ENCODE data around the gene LIPF.
"Not testable (repeated sequence)": the region's sequence is repeated elsewhere in the genome, so short reads cannot be mapped to it uniquely, and the experiment has no call there.

LIPF gene

GRCh38 chr10:88676283-88677060 lies 12.2 kb downstream of the LIPF start:
- no peak for DNase-seq (ENCODE audit: low read depth in 2 of 2)

GRCh38 chr10:88680958-88681357 lies 16.7 kb downstream of the LIPF start:
- no peak for DNase-seq (ENCODE audit: low read depth in 2 of 2)

DNA sequence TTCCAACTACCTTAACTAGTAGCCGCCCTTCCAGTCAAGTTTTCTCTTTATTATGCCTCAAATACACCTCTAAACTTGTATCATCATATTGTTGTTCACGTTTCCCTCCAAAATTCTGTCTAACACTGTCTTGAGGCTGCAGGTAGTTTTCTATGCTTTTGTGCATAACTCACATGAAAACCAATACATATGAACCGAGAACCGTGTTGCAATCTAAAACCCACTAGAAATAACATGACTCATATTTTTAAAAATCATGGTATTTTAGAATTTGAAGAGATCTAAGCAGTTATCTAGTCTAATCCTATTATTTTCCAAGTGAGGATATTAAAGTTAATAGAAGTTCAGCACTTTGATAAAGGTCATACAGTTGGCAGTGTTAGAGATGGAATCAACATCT lies 18.2 kb downstream of the LIPF start:
- no peak for DNase-seq (ENCODE audit: low read depth in 2 of 2)

DNA sequence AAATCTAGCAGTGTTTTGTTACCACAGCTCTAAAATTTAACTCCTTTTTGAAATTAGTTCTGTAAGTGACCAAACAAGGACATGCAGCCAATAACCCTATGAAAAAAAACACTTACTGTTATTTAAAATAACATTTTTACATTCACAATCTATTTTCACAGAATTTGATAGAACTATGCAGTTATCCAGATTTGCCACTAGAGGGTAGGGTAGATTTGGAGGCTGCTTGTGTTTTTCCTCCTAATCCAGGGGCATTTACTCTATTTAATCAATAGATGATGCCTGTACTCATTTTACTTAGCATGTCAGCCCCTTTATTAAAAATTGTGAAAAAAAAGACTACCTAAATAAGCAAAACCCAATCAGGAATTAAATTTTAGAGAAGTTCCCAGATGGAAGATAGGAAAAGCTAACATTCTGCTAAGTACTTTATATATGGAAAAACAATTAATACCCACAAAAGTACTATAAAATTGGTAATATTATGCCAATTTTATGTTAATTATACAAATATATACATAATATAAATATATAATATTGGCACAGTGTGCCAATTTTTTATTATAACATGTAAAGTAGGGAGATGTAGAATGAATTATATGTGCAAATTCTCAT lies 23.7 kb downstream of the LIPF start:
- DNase-seq (ENCODE audit: low read depth in 2 of 2) = no peak

DNA sequence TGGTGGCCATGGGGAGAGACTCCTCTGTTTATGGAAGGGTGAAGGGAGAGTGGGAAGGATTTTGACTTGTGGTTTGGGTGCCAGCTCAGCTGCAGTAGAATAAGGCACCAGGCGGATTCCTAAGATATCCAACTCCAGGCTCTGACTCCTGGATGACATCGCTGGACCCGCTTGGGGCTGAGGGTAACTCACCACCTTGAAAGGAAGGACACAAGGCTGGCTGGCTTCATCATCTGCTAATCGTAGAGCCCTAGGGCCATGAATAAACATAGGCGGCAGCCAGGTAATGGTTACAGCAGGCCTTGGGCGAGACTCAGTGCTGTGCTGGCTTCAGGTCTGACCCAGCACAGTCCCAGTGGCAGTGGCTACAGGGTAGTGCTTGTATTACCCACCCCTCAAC lies 25.1 kb downstream of the LIPF start:
- DNase-seq (ENCODE audit: low read depth in 2 of 2) = no peak

GRCh38 chr10:88693392-88694020 lies 29.3 kb downstream of the LIPF start:
- DNase-seq (ENCODE audit: low read depth in 2 of 2) = no peak

DNA sequence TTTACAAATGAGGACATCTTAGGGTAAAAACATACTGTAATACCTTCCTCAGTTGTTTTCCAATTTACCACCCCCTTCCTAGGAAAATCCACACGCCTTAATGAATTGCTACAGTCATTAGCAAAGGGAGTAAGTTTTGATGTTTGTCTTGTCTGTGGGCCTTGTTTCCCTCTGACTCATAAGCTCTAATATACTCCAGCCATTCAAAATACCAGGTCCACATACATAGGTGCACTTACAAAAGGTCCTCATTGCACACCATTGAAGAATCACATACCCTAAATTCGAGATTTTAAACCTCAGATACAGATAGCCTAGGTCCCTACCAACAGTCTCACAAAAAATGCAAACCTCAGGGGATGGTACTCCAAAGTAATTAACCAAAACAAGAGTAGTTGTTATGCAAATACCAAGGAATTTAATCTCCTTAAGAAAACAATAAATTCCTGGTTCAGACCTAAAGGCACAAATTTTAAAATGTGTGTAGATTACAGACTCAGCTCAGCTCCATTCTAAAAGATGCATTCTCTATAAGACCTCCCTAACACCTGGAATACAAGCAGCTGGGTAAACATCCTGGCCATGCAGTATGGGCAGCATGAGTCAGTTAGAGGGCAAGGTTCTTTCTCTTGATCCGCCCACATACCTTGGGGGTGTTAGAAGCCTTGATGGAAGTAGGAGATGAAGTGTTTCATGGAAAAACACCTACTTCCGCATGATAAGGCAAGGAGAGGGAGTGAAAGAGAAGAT lies 38.8 kb downstream of the LIPF start:
- no peak for DNase-seq (ENCODE audit: low read depth in 2 of 2)

- no peak for DNase-seq (ENCODE audit: low read depth in 2 of 2)
Observed at GRCh38 chr10:88705958-88706357, 41.7 kb downstream of the LIPF start, which contains the start of gene LIPK. LIPK (plus strand) TSS chr10:88706249; CDS start chr10:88724544, 18,295 bp downstream.

DNA sequence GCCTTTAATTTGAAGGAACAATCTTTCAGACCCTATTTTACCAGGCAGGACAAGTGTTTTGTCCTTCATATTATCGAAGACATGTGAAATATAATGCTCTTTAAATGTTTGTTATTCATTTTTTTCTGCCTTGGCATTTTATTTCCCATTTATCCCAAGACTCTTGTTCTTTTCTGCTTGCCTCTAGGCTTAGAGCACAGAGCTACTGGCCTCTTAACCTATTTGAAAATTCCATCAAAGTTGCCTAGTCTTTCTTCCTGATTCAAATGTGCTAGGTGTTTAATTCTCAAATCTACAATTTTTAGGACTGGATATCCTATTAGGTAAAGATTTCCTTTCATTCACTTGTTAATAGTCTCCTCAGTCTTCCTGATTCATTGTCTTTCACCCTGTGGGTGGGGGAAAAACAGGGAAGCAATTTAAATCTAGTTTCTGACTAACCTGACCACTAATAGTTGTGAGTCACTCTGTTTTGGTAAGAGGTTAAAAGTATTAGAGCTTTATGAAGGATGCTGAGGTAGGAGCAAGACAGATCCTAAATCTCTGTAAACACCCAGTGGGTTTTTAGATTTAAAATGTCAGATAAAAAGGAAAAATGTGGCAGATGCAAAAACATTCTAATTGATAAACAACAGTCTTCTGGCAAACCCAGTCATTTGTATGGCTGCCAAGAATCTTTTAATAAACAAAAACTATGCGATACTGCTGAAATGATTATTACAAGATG lies 43.4 kb downstream of the LIPF start:
- DNase-seq (ENCODE audit: low read depth in 2 of 2) = no peak

DNA sequence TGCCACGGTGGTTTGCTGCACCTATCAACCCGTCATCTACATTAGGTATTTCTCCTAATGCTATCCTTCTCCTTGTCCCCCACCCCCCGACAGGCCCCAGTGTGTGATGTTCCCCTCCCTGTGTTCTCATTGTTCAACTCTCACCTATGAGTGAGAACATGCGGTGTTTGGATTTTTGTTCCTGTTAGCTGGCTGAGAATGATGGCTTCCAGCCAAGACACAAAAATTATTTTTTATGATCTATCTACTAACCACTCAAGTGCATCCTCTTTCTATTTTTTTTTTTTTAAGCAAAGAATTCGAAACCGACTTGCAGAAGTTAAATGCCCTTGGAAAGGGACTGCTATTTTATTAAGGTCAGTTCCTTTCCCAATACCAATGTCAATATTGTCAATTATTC lies 45.1 kb downstream of the LIPF start:
- DNase-seq (ENCODE audit: low read depth in 2 of 2) = not testable (repeated sequence)

GRCh38 chr10:88715517-88715916 lies 51.3 kb downstream of the LIPF start:
- no peak for DNase-seq (ENCODE audit: low read depth in 2 of 2)

DNA sequence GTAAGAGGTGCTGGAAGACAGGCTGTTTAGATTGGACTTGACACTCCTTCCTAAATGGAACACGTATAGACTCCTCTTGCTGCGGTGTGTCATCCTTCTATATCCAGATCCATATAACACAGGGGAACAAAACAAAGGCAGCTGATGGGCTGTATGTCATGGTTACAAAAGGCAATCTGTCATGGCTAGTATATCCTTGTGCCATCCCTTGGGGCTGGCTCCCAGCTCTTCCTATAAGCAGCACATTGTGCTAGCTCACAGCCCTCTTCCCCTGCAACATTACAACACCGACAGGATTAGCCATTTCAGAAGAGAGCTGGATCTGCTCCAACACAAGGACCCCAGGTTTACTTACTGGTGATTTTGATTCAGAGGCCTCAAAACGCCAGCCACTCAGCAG lies 57.1 kb downstream of the LIPF start:
- DNase-seq (ENCODE audit: low read depth in 2 of 2) = no peak

- DNase-seq (ENCODE audit: low read depth in 2 of 2) = no peak
Observed at GRCh38 chr10:88725798-88726197, 61.6 kb downstream of the LIPF start.

- peak in 1 of 2 donors; percentile 4 for DNase-seq (ENCODE audit: low read depth in 2 of 2)
Observed at GRCh38 chr10:88728107-88728763, 64.0 kb downstream of the LIPF start.

All from stimulated activated CD4-positive, alpha-beta T cell treated with anti-CD3 and anti-CD28 coated beads, Interleukin-1b, Interleukin-23, amount 100 ng/mL, for 1 hour (primary cell).